Measurements from ENCODE around the gene CHST7.

DNA sequence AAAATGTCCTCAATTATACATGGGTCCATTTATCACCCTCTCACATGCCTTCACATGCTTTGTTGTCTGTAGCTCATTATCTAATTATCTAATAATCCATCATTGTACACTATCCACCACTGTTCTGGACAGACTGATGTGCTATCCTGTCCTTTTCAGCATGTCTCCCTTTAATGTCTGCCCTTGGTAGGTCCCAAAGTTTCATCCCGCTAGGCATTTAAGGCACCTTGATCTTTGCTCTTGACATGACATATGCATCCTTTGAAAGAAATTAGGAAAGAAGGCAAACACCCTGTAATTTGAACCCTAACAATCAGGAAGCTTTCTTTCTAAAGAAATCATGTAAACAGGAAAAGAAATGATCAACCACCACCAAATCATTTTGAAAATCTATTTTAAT, 5.7 kb downstream of the CHST7 start:
- TF ChIP-seq, protein P1, sequence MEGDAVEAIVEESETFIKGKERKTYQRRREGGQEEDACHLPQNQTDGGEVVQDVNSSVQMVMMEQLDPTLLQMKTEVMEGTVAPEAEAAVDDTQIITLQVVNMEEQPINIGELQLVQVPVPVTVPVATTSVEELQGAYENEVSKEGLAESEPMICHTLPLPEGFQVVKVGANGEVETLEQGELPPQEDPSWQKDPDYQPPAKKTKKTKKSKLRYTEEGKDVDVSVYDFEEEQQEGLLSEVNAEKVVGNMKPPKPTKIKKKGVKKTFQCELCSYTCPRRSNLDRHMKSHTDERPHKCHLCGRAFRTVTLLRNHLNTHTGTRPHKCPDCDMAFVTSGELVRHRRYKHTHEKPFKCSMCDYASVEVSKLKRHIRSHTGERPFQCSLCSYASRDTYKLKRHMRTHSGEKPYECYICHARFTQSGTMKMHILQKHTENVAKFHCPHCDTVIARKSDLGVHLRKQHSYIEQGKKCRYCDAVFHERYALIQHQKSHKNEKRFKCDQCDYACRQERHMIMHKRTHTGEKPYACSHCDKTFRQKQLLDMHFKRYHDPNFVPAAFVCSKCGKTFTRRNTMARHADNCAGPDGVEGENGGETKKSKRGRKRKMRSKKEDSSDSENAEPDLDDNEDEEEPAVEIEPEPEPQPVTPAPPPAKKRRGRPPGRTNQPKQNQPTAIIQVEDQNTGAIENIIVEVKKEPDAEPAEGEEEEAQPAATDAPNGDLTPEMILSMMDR (IDR thresholded peaks at IDR 0.05), result no peak
- no peak for TF ChIP-seq POLR2A (IDR thresholded peaks at IDR 0.05)

Measured in uterus (tissue), 2 donors.